ENCODE measurements around the gene RCBTB2.

Gene RCBTB2

GRCh38 chr13:48485432-48485831 lies 47.4 kb downstream of the RCBTB2 start (continued):
- TF ChIP-seq EGR2 (tag by site-specific recombination; IDR thresholded peaks at IDR 0.05; ENCODE audit: low read depth) = no peak

- H3K36me3 ChIP-seq (ENCODE audit: control insufficient read depth in 2 of 2, insufficient read depth in 1 of 2, low read length in 2 of 2) = peaks cover 0 to 6% of the 10 kb centered on the region in 2 experiments; a peak in 2 of 3 replicates
These were observed 49.3 kb downstream of the RCBTB2 start for GRCh38 chr13:48483575-48483974.

GRCh38 chr13:48478391-48478790 lies 54.5 kb downstream of the RCBTB2 start:
- CTCF ChIA-PET = interaction anchor here (0.5 kb wide), 1 partner anchor 27 kb away, joined by 3 read pairs; no protein-coding TSS in a partner anchor
- no peak overlapping the region for H3K4me3 ChIP-seq (ENCODE audit: low read depth, low read length)
- no peaks in the 10 kb centered on the region for H3K9me3 ChIP-seq (ENCODE audit: control insufficient read depth, insufficient read depth, low read depth, low read length)
- no peaks in the 10 kb centered on the region for H3K4me1 ChIP-seq (ENCODE audit: control insufficient read depth, insufficient read depth, low read length)
- peaks cover 0 to 13% of the 10 kb centered on the region in 2 experiments; a peak in 2 of 3 replicates for H3K36me3 ChIP-seq (ENCODE audit: control insufficient read depth in 2 of 2, insufficient read depth in 1 of 2, low read length in 2 of 2)
- TF ChIP-seq ZNF777 (tag by site-specific recombination; IDR thresholded peaks at IDR 0.05; ENCODE audit: borderline replicate concordance) (no peak), ZNF600 (tag by site-specific recombination; IDR thresholded peaks at IDR 0.05) (no peak), ZNF704 (tag by site-specific recombination; IDR thresholded peaks at IDR 0.05) (no peak), ZNF23 (tag by site-specific recombination; IDR thresholded peaks at IDR 0.05; ENCODE audit: borderline replicate concordance) (no peak), ZNF837 (tag by site-specific recombination; IDR thresholded peaks at IDR 0.05) (no peak), ZNF548 (tag by site-specific recombination; IDR thresholded peaks at IDR 0.05) (no peak), ZNF404 (tag by site-specific recombination; IDR thresholded peaks at IDR 0.05) (no peak), ZNF639 (tag by site-specific recombination; IDR thresholded peaks at IDR 0.05) (no peak), ZNF645 (tag by site-specific recombination; IDR thresholded peaks at IDR 0.05) (no peak), ZNF658 (tag by site-specific recombination; IDR thresholded peaks at IDR 0.05) (no peak), AEBP2 (tag by site-specific recombination; IDR thresholded peaks at IDR 0.05; ENCODE audit: borderline replicate concordance) (no peak), ZNF274 (IDR thresholded peaks at IDR 0.05; ENCODE audit: low read length) (no peak), ZNF274 (tag by site-specific recombination; IDR thresholded peaks at IDR 0.05; ENCODE audit: borderline replicate concordance) (no peak), BCL11A (tag by site-specific recombination; IDR thresholded peaks at IDR 0.05; ENCODE audit: low read depth) (no peak)
- no peak overlapping the region for H3K27ac ChIP-seq (ENCODE audit: extremely low read depth, low read depth, low read length)
- POLR2A ChIA-PET = no interaction called here

More at GRCh38 chr13:48483575-48483974, 49.3 kb downstream of the RCBTB2 start:
- H3K27ac ChIP-seq (ENCODE audit: extremely low read depth, low read depth, low read length) = no peak overlapping the region
- ChIA-PET POLR2A (no interaction called here), CTCF (no interaction called here)
- H3K4me1 ChIP-seq (ENCODE audit: control insufficient read depth, insufficient read depth, low read length) = no peaks in the 10 kb centered on the region
- TF ChIP-seq ZNF677 (tag by site-specific recombination; IDR thresholded peaks at IDR 0.05) (no peak), ZNF843 (tag by site-specific recombination; IDR thresholded peaks at IDR 0.05) (no peak), INSM2 (tag by site-specific recombination; IDR thresholded peaks at IDR 0.05) (no peak), ZNF169 (tag by site-specific recombination; IDR thresholded peaks at IDR 0.05) (no peak)
- H3K9me3 ChIP-seq (ENCODE audit: control insufficient read depth, insufficient read depth, low read depth, low read length) = no peaks in the 10 kb centered on the region
- no peak overlapping the region for H3K4me3 ChIP-seq (ENCODE audit: low read depth, low read length)
